HCT116 (cell line): ENCODE data around the gene BABAM2.

Source experiments
- CEBPB ChIP-seq: IDR thresholded peaks from 2 replicates; pipeline ENCODE4 v1.6.1; 2012; ENCODE audit warnings: low read depth
- CTCF ChIP-seq, 3 experiments: fragments of 200-600 bp in 1 of 3; sonication (generic) in 1 of 3; IDR thresholded peaks in 2 of 3; conservative IDR thresholded peaks in 1 of 3; 2 replicates each; pipeline ENCODE4 v1.5.1; 2012 to 2017; ENCODE audit warnings: low read depth in 2 of 3, low read length in 2 of 3, antibody characterized with exemption in 1 of 3, borderline replicate concordance in 1 of 3, control low read depth in 1 of 3, mild to moderate bottlenecking in 1 of 3, mixed read lengths in 1 of 3, mixed run types in 1 of 3, moderate library complexity in 1 of 3; ENCODE audit not compliant: insufficient read depth in 1 of 3
- ELF1 ChIP-seq: IDR thresholded peaks from 2 replicates; pipeline ENCODE4 v1.6.1; 2012; ENCODE audit warnings: low read depth, borderline replicate concordance
- EZH2 ChIP-seq: fragments of 200-600 bp; sonication (generic); IDR thresholded peaks from 2 replicates; pipeline ENCODE4 v1.6.1; 2017; ENCODE audit warnings: antibody characterized with exemption, mixed run types
- EZH2phosphoT487 ChIP-seq: fragments of 200-600 bp; IDR thresholded peaks from 2 replicates; pipeline ENCODE4 v1.6.1; 2018; ENCODE audit warnings: antibody characterized with exemption, borderline replicate concordance
- JUND ChIP-seq: IDR thresholded peaks from 2 replicates; pipeline ENCODE4 v1.6.1; 2012
- MAX ChIP-seq: IDR thresholded peaks from 2 replicates; pipeline ENCODE4 v1.6.1; 2012
- POLR2A ChIP-seq: IDR thresholded peaks from 2 replicates; pipeline ENCODE4 v1.7.0; 2011; ENCODE audit warnings: borderline replicate concordance; ENCODE audit not compliant: insufficient read depth, insufficient read length; ENCODE audit errors: extremely low read depth
- POLR2AphosphoS5 ChIP-seq: IDR thresholded peaks from 2 replicates; pipeline ENCODE4 v1.6.1; 2011; ENCODE audit warnings: mild to moderate bottlenecking, low read depth, low read length, moderate library complexity
- REST ChIP-seq: IDR thresholded peaks from 2 replicates; pipeline ENCODE4 v1.6.1; 2012; ENCODE audit warnings: low read depth
- SRF ChIP-seq: IDR thresholded peaks from 2 replicates; pipeline ENCODE4 v1.6.1; 2012; ENCODE audit warnings: low read depth
- ZNF274 ChIP-seq: fragments of 200-500 bp; sonication (Bioruptor generic); IDR thresholded peaks from 2 replicates; pipeline ENCODE4 v1.6.1; 2014; ENCODE audit warnings: mild to moderate bottlenecking, low read depth, low read length, inconsistent platforms

GRCh38 chr2:27964067-27964466 lies 73.5 kb downstream of the BABAM2 start:
- TF ChIP-seq CTCF (IDR thresholded peaks at IDR 0.05 in 2 of 3, conservative IDR thresholded peaks at IDR 0.05 in 1 of 3; ENCODE audit: borderline replicate concordance in 1 of 3, insufficient read depth in 1 of 3, low read depth in 2 of 3, low read length in 2 of 3) (no peak), CEBPB (no peak), ELF1 (no peak), EZH2 (no peak), JUND (no peak), REST (no peak), POLR2A (no peak), ZNF274 (no peak), EZH2phosphoT487 (no peak), SRF (no peak), MAX (no peak), POLR2AphosphoS5 (no peak)
